HG03439 (cell line): ENCODE results near the gene VAX1.
"Not testable (repeated sequence)": the region's sequence is repeated elsewhere in the genome, so short reads cannot be mapped to it uniquely, and the experiment has no call there.

Experiments
- ATAC-seq: cut with Tn5 transposase; IDR thresholded peaks from one replicate; pipeline ENCODE4 v1.9.1; 2021; ENCODE audit warnings: mild to moderate bottlenecking, moderate library complexity; ENCODE audit not compliant: unreplicated experiment

VAX1 gene

GRCh38 chr10:117136391-117136975 is 1.6 kb downstream of the VAX1 start:
- no peak for ATAC-seq

GRCh38 chr10:117135480-117136140 is 2.5 kb downstream of the VAX1 start:
- ATAC-seq: no peak

GRCh38 chr10:117135026-117135372 is 3.1 kb downstream of the VAX1 start:
- no peak for ATAC-seq

- no peak for ATAC-seq
Measured at GRCh38 chr10:117134306-117135025, 3.6 kb downstream of the VAX1 start.

- no peak for ATAC-seq
Measured at GRCh38 chr10:117134056-117134305, 4.1 kb downstream of the VAX1 start.

- ATAC-seq: no peak
Measured at GRCh38 chr10:117133273-117134055, 4.6 kb downstream of the VAX1 start.

- ATAC-seq: no peak
Measured at GRCh38 chr10:117132751-117133231, 5.3 kb downstream of the VAX1 start.

GRCh38 chr10:117131376-117132327 is 6.4 kb downstream of the VAX1 start:
- ATAC-seq: no peak

- no peak for ATAC-seq
Measured at GRCh38 chr10:117130862-117131375, 7.2 kb downstream of the VAX1 start.

GRCh38 chr10:117130346-117130745 is 7.7 kb downstream of the VAX1 start:
- ATAC-seq: no peak

- ATAC-seq: not testable (repeated sequence)
Measured at GRCh38 chr10:117126645-117127044, 11.4 kb downstream of the VAX1 start.

GRCh38 chr10:117126034-117126433 is 12.0 kb downstream of the VAX1 start:
- ATAC-seq: no peak

GRCh38 chr10:117112220-117112619 is 25.9 kb downstream of the VAX1 start:
- no peak for ATAC-seq

GRCh38 chr10:117107238-117107637 is 30.8 kb downstream of the VAX1 start:
- no peak for ATAC-seq

- ATAC-seq: no peak
Measured at GRCh38 chr10:117096599-117097201, 41.4 kb downstream of the VAX1 start.

GRCh38 chr10:117094856-117095255 is 43.2 kb downstream of the VAX1 start:
- no peak for ATAC-seq

- ATAC-seq: no peak
Measured at GRCh38 chr10:117092386-117092785, 45.7 kb downstream of the VAX1 start.

- ATAC-seq: no peak
Measured at GRCh38 chr10:117090834-117091233, 47.2 kb downstream of the VAX1 start.

GRCh38 chr10:117087521-117087920 is 50.5 kb downstream of the VAX1 start:
- no peak for ATAC-seq

- ATAC-seq: no peak
Measured at GRCh38 chr10:117086546-117086945, 51.5 kb downstream of the VAX1 start.
